Ishikawa (cell line): ENCODE data around the gene RBMS3.

ENCODE experiments used
- CREB1 ChIP-seq: IDR thresholded peaks from 2 replicates; pipeline ENCODE4 v1.6.1; 2012; ENCODE audit warnings: low read depth
- FOXM1 ChIP-seq: IDR thresholded peaks from 2 replicates; pipeline ENCODE4 v1.6.1; 2012; ENCODE audit warnings: low read depth, borderline replicate concordance
- NFIC ChIP-seq: IDR thresholded peaks from 2 replicates; pipeline ENCODE4 v1.6.1; 2012
- RAD21 ChIP-seq: IDR thresholded peaks from 2 replicates; pipeline ENCODE4 v1.6.1; 2012; ENCODE audit warnings: low read depth
- ZBTB7A ChIP-seq: IDR thresholded peaks from 2 replicates; pipeline ENCODE4 v1.6.1; 2012; ENCODE audit warnings: low read depth
- TF ChIP-seq, protein P1 (sequence below): IDR thresholded peaks from 2 replicates; pipeline ENCODE4 v1.6.1; 2012
- TF ChIP-seq, protein P2 (sequence below): IDR thresholded peaks from 2 replicates; pipeline ENCODE4 v1.6.1; 2012
- TF ChIP-seq, protein P3 (sequence below): IDR thresholded peaks from 2 replicates; pipeline ENCODE4 v1.6.1; 2012; ENCODE audit warnings: low read depth, mild to moderate bottlenecking

DNA sequence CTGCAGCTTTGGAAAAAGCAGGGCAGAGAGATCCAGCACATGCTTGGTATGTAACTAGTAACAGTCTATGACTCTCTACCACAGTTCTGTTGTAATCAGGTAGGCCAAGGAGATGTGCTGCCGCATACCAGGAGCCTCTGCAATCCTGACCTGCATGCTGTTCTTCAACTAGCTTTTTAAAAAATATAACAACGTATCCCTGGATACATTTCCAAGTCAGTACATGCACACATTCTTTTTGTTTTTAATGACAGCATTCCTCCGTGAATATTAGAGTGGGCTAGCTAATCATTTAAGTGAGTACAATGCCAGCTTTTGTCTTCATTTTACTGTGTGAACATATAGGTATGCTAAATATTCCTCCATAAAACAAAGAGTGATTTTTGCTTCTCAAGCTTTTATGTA, 437.8 kb downstream of the RBMS3 start:
- TF ChIP-seq, protein P1, sequence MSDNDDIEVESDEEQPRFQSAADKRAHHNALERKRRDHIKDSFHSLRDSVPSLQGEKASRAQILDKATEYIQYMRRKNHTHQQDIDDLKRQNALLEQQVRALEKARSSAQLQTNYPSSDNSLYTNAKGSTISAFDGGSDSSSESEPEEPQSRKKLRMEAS = peak; percentile 42; the same call in 1 of the 2 replicates
- TF ChIP-seq NFIC = no peak; the same call in 1 of the 2 replicates
- TF ChIP-seq CREB1 = no peak
- TF ChIP-seq, protein P2, sequence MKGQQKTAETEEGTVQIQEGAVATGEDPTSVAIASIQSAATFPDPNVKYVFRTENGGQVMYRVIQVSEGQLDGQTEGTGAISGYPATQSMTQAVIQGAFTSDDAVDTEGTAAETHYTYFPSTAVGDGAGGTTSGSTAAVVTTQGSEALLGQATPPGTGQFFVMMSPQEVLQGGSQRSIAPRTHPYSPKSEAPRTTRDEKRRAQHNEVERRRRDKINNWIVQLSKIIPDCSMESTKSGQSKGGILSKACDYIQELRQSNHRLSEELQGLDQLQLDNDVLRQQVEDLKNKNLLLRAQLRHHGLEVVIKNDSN = no peak
- 0 out of 2 replicates have a peak, but pooled peaks have one; percentile 40 for TF ChIP-seq FOXM1
- no peak for TF ChIP-seq RAD21
- no peak for TF ChIP-seq ZBTB7A
- TF ChIP-seq, protein P3, sequence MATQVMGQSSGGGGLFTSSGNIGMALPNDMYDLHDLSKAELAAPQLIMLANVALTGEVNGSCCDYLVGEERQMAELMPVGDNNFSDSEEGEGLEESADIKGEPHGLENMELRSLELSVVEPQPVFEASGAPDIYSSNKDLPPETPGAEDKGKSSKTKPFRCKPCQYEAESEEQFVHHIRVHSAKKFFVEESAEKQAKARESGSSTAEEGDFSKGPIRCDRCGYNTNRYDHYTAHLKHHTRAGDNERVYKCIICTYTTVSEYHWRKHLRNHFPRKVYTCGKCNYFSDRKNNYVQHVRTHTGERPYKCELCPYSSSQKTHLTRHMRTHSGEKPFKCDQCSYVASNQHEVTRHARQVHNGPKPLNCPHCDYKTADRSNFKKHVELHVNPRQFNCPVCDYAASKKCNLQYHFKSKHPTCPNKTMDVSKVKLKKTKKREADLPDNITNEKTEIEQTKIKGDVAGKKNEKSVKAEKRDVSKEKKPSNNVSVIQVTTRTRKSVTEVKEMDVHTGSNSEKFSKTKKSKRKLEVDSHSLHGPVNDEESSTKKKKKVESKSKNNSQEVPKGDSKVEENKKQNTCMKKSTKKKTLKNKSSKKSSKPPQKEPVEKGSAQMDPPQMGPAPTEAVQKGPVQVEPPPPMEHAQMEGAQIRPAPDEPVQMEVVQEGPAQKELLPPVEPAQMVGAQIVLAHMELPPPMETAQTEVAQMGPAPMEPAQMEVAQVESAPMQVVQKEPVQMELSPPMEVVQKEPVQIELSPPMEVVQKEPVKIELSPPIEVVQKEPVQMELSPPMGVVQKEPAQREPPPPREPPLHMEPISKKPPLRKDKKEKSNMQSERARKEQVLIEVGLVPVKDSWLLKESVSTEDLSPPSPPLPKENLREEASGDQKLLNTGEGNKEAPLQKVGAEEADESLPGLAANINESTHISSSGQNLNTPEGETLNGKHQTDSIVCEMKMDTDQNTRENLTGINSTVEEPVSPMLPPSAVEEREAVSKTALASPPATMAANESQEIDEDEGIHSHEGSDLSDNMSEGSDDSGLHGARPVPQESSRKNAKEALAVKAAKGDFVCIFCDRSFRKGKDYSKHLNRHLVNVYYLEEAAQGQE = no peak
